NB4 (cell line): ENCODE results near the gene SEC31B.

ENCODE experiments used
- DNase-seq: peaks from one replicate; pipeline ENCODE4 v3.0.0; 2010; ENCODE audit warnings: low read depth
- H3K4me3 ChIP-seq: one replicate; pipeline ENCODE4 v1.5.1; 2011; ENCODE audit warnings: mild to moderate bottlenecking, low read depth, low read length, moderate library complexity
- CTCF ChIP-seq: IDR thresholded peaks from one replicate; pipeline ENCODE4 v1.5.1; 2012; ENCODE audit warnings: low read depth, low read length
- MAX ChIP-seq: IDR thresholded peaks from 2 replicates; pipeline ENCODE4 v1.6.1; 2011; ENCODE audit warnings: low read depth, low read length
- MYC ChIP-seq: IDR thresholded peaks from 2 replicates; pipeline ENCODE4 v1.6.1; 2011; ENCODE audit warnings: low read depth, low read length
- POLR2A ChIP-seq: IDR thresholded peaks from 2 replicates; pipeline ENCODE4 v1.6.1; 2011; ENCODE audit warnings: mild to moderate bottlenecking; ENCODE audit not compliant: insufficient read length; ENCODE audit errors: extremely low read depth

Gene SEC31B

GRCh38 chr10:100508691-100509150, 10.9 kb downstream of the SEC31B start:
- DNase-seq: peak; percentile 75
- peak; percentile 64 for TF ChIP-seq CTCF
- no peak for TF ChIP-seq MAX

GRCh38 chr10:100508266-100508665, 11.4 kb downstream of the SEC31B start:
- TF ChIP-seq MAX (no peak), POLR2A (no peak), CTCF (no peak), MYC (no peak)
- no peak overlapping the region for H3K4me3 ChIP-seq
- no peak for DNase-seq

More at GRCh38 chr10:100508691-100509150, 10.9 kb downstream of the SEC31B start:
- no peak overlapping the region for H3K4me3 ChIP-seq

- TF ChIP-seq MAX (no peak), POLR2A (no peak), MYC (no peak), CTCF (no peak)
- no peak for DNase-seq
- no peak overlapping the region for H3K4me3 ChIP-seq
These were observed 12.3 kb downstream of the SEC31B start for GRCh38 chr10:100507357-100507732.

GRCh38 chr10:100506596-100507356, 12.9 kb downstream of the SEC31B start:
- H3K4me3 ChIP-seq: no peak overlapping the region
- DNase-seq: peak; percentile 38
- TF ChIP-seq POLR2A (no peak), MYC (no peak), CTCF (no peak), MAX (no peak)

GRCh38 chr10:100505164-100505563, 14.5 kb downstream of the SEC31B start:
- no peak for DNase-seq

More at GRCh38 chr10:100505164-100505563, 14.5 kb downstream of the SEC31B start:
- H3K4me3 ChIP-seq: no peak overlapping the region
- no peak for TF ChIP-seq MYC
- TF ChIP-seq POLR2A: no peak
- TF ChIP-seq MAX: no peak
- no peak for TF ChIP-seq CTCF
